Adrenal gland (tissue), 5 donors: ENCODE measurements around the gene FAM162A.

Experiments
- POLR2A ChIP-seq, 2 donors: fragments of 450-650 bp; IDR thresholded peaks; one replicate each; pipeline ENCODE4 v1.6.1; 2017; ENCODE audit warnings: antibody characterized with exemption in 2 of 2, mild to moderate bottlenecking in 2 of 2, moderate library complexity in 1 of 2
- TF ChIP-seq, protein P1 (sequence below), 6 experiments: fragments of 450-650 bp in 4 of 6; fragments of 200-600 bp in 2 of 6; sonication (generic) in 1 of 6; IDR thresholded peaks; 1 replicate in 5 of 6; 2 replicates in 1 of 6; pipeline versions ENCODE4 v1.5.1 to v1.8.0; 2016 to 2021; ENCODE audit warnings: antibody characterized with exemption in 6 of 6, mild to moderate bottlenecking in 2 of 6, moderate library complexity in 1 of 6
- donor health status: DM: no; HTN: no; CAD: no.

DNA sequence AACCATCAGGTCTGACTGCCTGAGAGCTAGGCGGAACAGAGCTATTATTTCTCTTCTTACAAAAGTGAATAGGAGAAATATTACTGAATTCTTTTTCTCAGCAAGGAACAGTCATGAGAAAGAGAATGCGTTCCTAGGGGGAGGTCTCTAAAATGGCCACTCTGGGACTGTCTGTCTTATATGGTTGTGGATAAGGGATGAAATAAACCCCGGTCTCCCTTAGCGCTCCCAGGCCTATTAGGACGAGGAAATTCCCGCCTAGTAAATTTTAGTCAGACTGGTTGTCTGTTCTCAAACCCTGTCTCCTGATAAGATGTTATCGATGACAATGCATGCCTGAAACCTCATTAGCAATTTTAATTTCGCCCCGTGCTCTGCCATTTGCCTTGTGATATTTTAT lies 52.0 kb downstream of the FAM162A start:
- TF ChIP-seq, protein P1, sequence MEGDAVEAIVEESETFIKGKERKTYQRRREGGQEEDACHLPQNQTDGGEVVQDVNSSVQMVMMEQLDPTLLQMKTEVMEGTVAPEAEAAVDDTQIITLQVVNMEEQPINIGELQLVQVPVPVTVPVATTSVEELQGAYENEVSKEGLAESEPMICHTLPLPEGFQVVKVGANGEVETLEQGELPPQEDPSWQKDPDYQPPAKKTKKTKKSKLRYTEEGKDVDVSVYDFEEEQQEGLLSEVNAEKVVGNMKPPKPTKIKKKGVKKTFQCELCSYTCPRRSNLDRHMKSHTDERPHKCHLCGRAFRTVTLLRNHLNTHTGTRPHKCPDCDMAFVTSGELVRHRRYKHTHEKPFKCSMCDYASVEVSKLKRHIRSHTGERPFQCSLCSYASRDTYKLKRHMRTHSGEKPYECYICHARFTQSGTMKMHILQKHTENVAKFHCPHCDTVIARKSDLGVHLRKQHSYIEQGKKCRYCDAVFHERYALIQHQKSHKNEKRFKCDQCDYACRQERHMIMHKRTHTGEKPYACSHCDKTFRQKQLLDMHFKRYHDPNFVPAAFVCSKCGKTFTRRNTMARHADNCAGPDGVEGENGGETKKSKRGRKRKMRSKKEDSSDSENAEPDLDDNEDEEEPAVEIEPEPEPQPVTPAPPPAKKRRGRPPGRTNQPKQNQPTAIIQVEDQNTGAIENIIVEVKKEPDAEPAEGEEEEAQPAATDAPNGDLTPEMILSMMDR (IDR thresholded peaks at IDR 0.05) = no peak
- no peak for TF ChIP-seq POLR2A (IDR thresholded peaks at IDR 0.05)
